Measurements from ENCODE around the gene WDR7.

The WDR7 gene

GRCh38 chr18:56987236-56987635 lies 336.1 kb downstream of the WDR7 start:
- no peak for TF ChIP-seq EZH2 (IDR thresholded peaks at IDR 0.05; ENCODE audit: borderline replicate concordance, low read length)
- TF ChIP-seq, protein P1, sequence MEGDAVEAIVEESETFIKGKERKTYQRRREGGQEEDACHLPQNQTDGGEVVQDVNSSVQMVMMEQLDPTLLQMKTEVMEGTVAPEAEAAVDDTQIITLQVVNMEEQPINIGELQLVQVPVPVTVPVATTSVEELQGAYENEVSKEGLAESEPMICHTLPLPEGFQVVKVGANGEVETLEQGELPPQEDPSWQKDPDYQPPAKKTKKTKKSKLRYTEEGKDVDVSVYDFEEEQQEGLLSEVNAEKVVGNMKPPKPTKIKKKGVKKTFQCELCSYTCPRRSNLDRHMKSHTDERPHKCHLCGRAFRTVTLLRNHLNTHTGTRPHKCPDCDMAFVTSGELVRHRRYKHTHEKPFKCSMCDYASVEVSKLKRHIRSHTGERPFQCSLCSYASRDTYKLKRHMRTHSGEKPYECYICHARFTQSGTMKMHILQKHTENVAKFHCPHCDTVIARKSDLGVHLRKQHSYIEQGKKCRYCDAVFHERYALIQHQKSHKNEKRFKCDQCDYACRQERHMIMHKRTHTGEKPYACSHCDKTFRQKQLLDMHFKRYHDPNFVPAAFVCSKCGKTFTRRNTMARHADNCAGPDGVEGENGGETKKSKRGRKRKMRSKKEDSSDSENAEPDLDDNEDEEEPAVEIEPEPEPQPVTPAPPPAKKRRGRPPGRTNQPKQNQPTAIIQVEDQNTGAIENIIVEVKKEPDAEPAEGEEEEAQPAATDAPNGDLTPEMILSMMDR (IDR thresholded peaks at IDR 0.05; ENCODE audit: low read length) = no peak
- Histone ChIP-seq H3K27me3 (ENCODE audit: insufficient read depth, low read length) (no peaks in the 10 kb centered on the region), H3F3A (ENCODE audit: insufficient read depth, low read length) (no peaks in the 10 kb centered on the region), H3K4me1 (ENCODE audit: insufficient read depth, low read length, severe bottlenecking) (peaks cover 11% of the 10 kb centered on the region), H3K4me2 (ENCODE audit: low read length) (no peak overlapping the region), H3K36me3 (ENCODE audit: insufficient read depth, low read length) (no peaks in the 10 kb centered on the region), H3K9ac (ENCODE audit: low read length) (no peak overlapping the region), H3K9me2 (ENCODE audit: low read depth, low read length) (no peaks in the 10 kb centered on the region), H3K79me2 (ENCODE audit: insufficient read depth, low read length) (no peaks in the 10 kb centered on the region), H3K9me3 (ENCODE audit: low read length) (no peaks in the 10 kb centered on the region), H3K27ac (ENCODE audit: low read depth, low read length, poor library complexity, severe bottlenecking) (no peak overlapping the region), H4K20me1 (ENCODE audit: insufficient read depth, low read length) (no peaks in the 10 kb centered on the region), H3K4me3 (ENCODE audit: low read depth, low read length, poor library complexity, severe bottlenecking) (no peak overlapping the region), H2AFZ (ENCODE audit: low read length) (no peak overlapping the region)

DNA sequence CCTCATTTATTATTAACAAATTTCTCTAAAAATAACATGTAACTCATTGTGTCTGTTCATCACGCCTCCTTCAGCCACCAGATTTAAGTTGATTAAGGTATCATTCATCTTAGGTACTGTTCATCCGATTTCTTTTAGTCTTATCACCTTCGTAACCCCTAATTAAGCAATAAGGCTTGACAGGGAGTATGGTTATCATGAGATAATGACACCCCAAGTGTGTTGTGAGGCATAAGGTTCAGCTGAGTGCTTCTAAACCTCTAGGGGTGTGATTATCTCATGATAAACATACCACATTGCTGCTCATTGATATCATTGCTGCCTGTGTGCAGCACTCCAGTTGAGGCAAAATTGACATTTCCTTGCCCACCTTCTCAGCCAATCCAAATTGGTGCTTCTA lies 336.9 kb downstream of the WDR7 start:
- Histone ChIP-seq H3K27ac (ENCODE audit: low read depth, low read length, poor library complexity, severe bottlenecking) (no peak overlapping the region), H3K36me3 (ENCODE audit: insufficient read depth, low read length) (no peaks in the 10 kb centered on the region), H3K9me2 (ENCODE audit: low read depth, low read length) (no peaks in the 10 kb centered on the region), H3K4me1 (ENCODE audit: insufficient read depth, low read length, severe bottlenecking) (peaks cover 4% of the 10 kb centered on the region), H3K9ac (ENCODE audit: low read length) (no peak overlapping the region), H3K27me3 (ENCODE audit: insufficient read depth, low read length) (no peaks in the 10 kb centered on the region), H2AFZ (ENCODE audit: low read length) (no peak overlapping the region), H3K4me3 (ENCODE audit: low read depth, low read length, poor library complexity, severe bottlenecking) (no peak overlapping the region), H3K79me2 (ENCODE audit: insufficient read depth, low read length) (no peaks in the 10 kb centered on the region), H3K4me2 (ENCODE audit: low read length) (no peak overlapping the region), H3K9me3 (ENCODE audit: low read length) (no peaks in the 10 kb centered on the region), H3F3A (ENCODE audit: insufficient read depth, low read length) (no peaks in the 10 kb centered on the region), H4K20me1 (ENCODE audit: insufficient read depth, low read length) (no peaks in the 10 kb centered on the region)
- no peak for TF ChIP-seq EZH2 (IDR thresholded peaks at IDR 0.05; ENCODE audit: borderline replicate concordance, low read length)
- TF ChIP-seq, protein P1 (IDR thresholded peaks at IDR 0.05; ENCODE audit: low read length) = no peak

- no peaks in the 10 kb centered on the region for H3K9me3 ChIP-seq (ENCODE audit: low read length)
- H4K20me1 ChIP-seq (ENCODE audit: insufficient read depth, low read length) = no peaks in the 10 kb centered on the region
- H3K4me1 ChIP-seq (ENCODE audit: insufficient read depth, low read length, severe bottlenecking) = no peaks in the 10 kb centered on the region
- H3K27me3 ChIP-seq (ENCODE audit: insufficient read depth, low read length) = no peaks in the 10 kb centered on the region
- no peaks in the 10 kb centered on the region for H3K36me3 ChIP-seq (ENCODE audit: insufficient read depth, low read length)
- no peak for TF ChIP-seq EZH2 (IDR thresholded peaks at IDR 0.05; ENCODE audit: borderline replicate concordance, low read length)
- TF ChIP-seq, protein P1 (IDR thresholded peaks at IDR 0.05; ENCODE audit: low read length) = no peak
- no peak overlapping the region for H3K9ac ChIP-seq (ENCODE audit: low read length)
- H3K9me2 ChIP-seq (ENCODE audit: low read depth, low read length) = no peaks in the 10 kb centered on the region
- no peak overlapping the region for H3K27ac ChIP-seq (ENCODE audit: low read depth, low read length, poor library complexity, severe bottlenecking)
- no peak overlapping the region for H3K4me2 ChIP-seq (ENCODE audit: low read length)
- H3F3A ChIP-seq (ENCODE audit: insufficient read depth, low read length) = no peaks in the 10 kb centered on the region
- H3K79me2 ChIP-seq (ENCODE audit: insufficient read depth, low read length) = no peaks in the 10 kb centered on the region
- H3K4me3 ChIP-seq (ENCODE audit: low read depth, low read length, poor library complexity, severe bottlenecking) = no peak overlapping the region
- no peak overlapping the region for H2AFZ ChIP-seq (ENCODE audit: low read length)
Measured at GRCh38 chr18:56990678-56991077, 339.5 kb downstream of the WDR7 start.

Data from OCI-LY1 (cell line).